Stimulated activated CD8-positive, alpha-beta memory T cell treated with anti-CD3 and anti-CD28 coated beads, Interleukin-12 subunit alpha, Interleukin-12 subunit beta, amount 100 ng/mL, for 1 hour (primary cell): ENCODE measurements around the gene TCEAL4.
"Not testable (repeated sequence)": the region's sequence is repeated elsewhere in the genome, so short reads cannot be mapped to it uniquely, and the experiment has no call there.

ENCODE experiments used
- DNase-seq: peaks from one replicate; pipeline ENCODE4 v3.0.0-alpha.2; 2020; ENCODE audit warnings: low read depth

Gene TCEAL4

GRCh38 chrX:103592295-103592694 is 7.0 kb downstream of the TCEAL4 start:
- not testable (repeated sequence) for DNase-seq

GRCh38 chrX:103595202-103595601 is 9.9 kb downstream of the TCEAL4 start:
- DNase-seq = not testable (repeated sequence)

- no peak for DNase-seq
These were observed 22.3 kb downstream of the TCEAL4 start, which contains the start of gene TCEAL3 for GRCh38 chrX:103607364-103608305. TCEAL3 (plus strand) TSS chrX:103607963; CDS start chrX:103609065, 1,102 bp downstream.

DNA sequence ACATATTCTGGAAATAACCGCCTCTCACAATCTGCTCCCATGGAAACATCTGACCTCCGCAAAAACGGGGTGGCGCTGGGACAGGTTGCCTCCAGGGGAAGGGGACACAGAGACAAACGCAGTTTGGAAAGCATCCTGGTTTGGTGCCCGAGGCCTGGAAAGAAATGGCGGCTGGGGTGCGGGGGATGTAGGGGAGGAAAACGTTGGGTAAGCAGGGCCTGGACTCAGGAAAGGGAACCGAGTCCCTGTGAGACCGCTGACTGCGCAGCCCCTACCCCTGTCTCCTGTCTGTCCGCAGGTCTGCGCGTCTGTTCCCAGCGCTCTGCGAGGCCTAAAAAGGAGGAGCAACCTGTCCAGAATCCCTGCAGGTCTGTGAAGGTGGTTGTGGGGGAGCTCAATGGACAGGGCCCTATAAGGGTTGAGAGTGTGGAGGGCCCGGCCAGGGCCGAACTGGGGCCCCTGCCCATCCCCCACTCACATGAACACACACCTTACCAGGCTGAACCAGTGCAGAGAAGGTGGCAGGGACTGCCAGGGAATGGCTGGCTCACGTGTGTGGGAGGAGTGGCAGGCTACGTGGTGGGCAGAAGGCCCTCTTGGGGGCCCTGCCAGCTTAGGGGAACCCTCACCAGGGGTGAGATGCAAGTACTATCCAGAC is 23.1 kb downstream of the TCEAL4 start:
- DNase-seq = no peak

DNA sequence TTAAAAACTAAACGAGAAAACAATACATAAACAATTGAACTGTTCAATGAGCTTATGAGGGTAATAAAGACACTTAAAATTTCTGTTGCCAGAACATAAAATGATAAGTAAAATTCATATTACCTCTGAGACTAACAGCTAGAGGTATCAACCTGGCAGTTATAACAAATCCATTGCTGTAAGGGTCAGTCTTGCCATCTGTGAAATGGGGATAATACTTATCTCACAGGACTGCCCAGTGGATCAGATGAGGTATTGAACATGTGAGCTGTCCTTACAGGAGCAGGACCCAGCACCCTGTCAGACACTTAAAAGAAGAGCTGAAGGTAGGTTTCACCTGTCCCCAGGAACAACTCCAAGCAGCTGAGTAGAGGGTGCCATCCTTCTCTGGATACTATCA is 25.0 kb downstream of the TCEAL4 start:
- DNase-seq = no peak

- DNase-seq = no peak
These were observed 28.1 kb downstream of the TCEAL4 start for GRCh38 chrX:103613362-103613890.

- no peak for DNase-seq
These were observed 29.7 kb downstream of the TCEAL4 start for GRCh38 chrX:103614999-103615398.

DNA sequence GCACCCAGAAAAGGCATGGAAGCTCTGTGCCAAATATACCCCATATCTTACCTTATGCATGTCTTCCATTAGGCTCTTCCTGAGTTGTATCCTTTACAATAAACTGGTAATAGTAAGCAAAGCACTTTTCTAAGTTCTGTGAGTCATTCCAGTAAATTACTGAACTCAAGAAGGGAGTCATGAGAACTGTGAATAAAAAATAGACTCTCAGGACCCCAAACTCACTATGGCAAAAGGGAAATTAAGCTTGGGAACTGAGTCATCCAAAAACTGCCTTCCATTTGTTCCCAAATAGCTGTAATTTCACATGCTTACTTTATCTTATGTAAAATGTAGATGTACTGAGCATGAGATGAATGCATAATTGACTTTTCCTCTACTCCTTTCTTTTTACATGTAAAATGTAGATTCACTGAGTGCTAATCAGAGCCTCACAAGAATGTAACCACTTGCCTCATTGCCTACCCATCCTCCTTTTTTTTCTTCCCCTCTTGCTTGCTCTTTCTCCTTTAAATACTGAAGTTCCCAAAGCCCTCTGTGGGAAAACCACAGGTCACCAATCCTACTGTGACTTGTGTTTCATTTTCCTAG is 30.6 kb downstream of the TCEAL4 start:
- no peak for DNase-seq

DNA sequence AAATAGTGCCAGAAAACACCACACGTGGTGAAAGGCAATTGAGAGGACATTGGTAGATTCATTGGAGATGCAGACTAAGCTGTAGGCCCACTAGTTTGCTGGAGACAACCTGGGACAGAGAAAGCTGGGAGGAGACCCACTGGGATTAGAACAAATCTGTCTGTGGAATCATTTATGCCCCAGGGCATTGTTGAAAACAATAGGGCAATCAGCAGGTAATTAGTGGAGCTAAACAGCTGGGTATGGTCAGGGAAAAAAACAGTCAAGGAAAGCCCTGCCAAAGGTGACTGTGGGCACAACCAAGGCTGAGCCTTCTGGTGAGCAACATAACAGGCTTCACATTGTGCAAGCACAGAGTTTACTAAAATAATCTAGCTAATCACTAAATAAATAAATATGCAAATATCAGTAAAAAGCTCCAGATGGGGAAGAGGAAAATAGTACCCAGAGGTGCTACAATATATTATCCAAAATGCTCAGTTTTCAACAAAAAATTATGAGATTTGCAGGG is 31.4 kb downstream of the TCEAL4 start:
- no peak for DNase-seq

GRCh38 chrX:103624111-103624510 is 38.8 kb downstream of the TCEAL4 start:
- DNase-seq = no peak

GRCh38 chrX:103626855-103627254 is 41.5 kb downstream of the TCEAL4 start:
- no peak for DNase-seq

GRCh38 chrX:103628386-103629317 is 43.3 kb downstream of the TCEAL4 start, which contains the start of gene TCEAL1:
TCEAL1 (plus strand) TSS chrX:103628975; CDS start chrX:103629917, 942 bp downstream.
- no peak for DNase-seq

- no peak for DNase-seq
These were observed 44.2 kb downstream of the TCEAL4 start for GRCh38 chrX:103629318-103630170.

DNA sequence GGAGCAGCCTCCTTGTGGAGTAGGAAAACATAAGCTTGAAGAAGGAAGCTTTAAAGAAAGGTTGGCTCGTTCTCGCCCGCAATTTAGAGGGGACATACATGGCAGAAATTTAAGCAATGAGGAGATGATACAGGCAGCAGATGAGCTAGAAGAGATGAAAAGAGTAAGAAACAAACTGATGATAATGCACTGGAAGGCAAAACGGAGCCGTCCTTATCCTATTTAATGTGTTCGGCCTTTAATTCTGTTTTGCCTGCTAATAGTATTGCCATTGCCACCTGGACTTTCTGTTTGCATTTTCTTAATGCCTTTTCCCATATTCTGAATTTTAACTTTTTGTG is 44.8 kb downstream of the TCEAL4 start:
- DNase-seq = no peak

- DNase-seq = no peak
These were observed 45.8 kb downstream of the TCEAL4 start for GRCh38 chrX:103631145-103631544.

DNA sequence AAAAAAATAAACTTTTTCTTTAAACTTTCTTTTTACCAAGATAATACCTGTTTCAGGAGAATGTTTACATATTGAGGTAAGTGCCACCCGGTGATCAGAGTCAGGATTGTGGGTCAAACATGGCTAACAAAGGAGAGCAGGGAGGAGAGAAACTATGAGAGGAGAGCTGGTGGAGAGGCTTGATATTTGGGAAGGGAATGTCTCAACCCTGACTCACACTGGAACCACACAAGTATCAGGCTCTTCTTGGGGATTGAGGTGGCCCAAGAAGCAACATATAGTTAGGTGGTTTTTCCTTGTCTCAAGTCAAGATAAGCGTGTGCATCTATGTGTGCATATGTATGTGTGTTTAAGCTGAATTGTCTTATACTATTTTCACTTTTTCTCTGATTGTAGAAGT is 50.1 kb downstream of the TCEAL4 start:
- DNase-seq = no peak
